Activated CD4-positive, alpha-beta T cell treated with anti-CD3 and anti-CD28 coated beads for 4 hours (primary cell): Measurements from ENCODE around the gene HGFAC.

Source experiments
- DNase-seq, 2 donors: peaks; one replicate each; pipeline ENCODE4 v3.0.0-alpha.2; 2020

The HGFAC gene

GRCh38 chr4:3411676-3412075 is 30.1 kb upstream of the HGFAC start:
- DNase-seq = no peak

GRCh38 chr4:3412257-3413020 is 29.3 kb upstream of the HGFAC start:
- no peak for DNase-seq

GRCh38 chr4:3413217-3413671 is 28.5 kb upstream of the HGFAC start:
- DNase-seq = no peak

GRCh38 chr4:3413675-3414420 is 27.9 kb upstream of the HGFAC start:
- DNase-seq = no peak

GRCh38 chr4:3414421-3415279 is 27.1 kb upstream of the HGFAC start:
- DNase-seq = no peak

GRCh38 chr4:3415471-3416141 is 26.2 kb upstream of the HGFAC start:
- no peak for DNase-seq

- DNase-seq = no peak
Measured at GRCh38 chr4:3416270-3416669, 25.5 kb upstream of the HGFAC start.

- DNase-seq = no peak
Measured at GRCh38 chr4:3416821-3417221, 24.9 kb upstream of the HGFAC start.

GRCh38 chr4:3417448-3417847 is 24.3 kb upstream of the HGFAC start:
- DNase-seq = no peak

- no peak for DNase-seq
Measured at GRCh38 chr4:3418029-3418762, 23.6 kb upstream of the HGFAC start.

GRCh38 chr4:3419836-3420605 is 21.7 kb upstream of the HGFAC start:
- DNase-seq = no peak

GRCh38 chr4:3420606-3420955 is 21.2 kb upstream of the HGFAC start:
- no peak for DNase-seq

- no peak for DNase-seq
Measured at GRCh38 chr4:3420956-3421355, 20.8 kb upstream of the HGFAC start.

GRCh38 chr4:3421470-3421869 is 20.3 kb upstream of the HGFAC start:
- DNase-seq = no peak

GRCh38 chr4:3422241-3422801 is 19.4 kb upstream of the HGFAC start:
- no peak for DNase-seq

- DNase-seq = no peak
Measured at GRCh38 chr4:3422808-3423297, 18.9 kb upstream of the HGFAC start.

- DNase-seq = no peak
Measured at GRCh38 chr4:3423406-3423805, 18.4 kb upstream of the HGFAC start.

GRCh38 chr4:3423952-3424351 is 17.8 kb upstream of the HGFAC start:
- DNase-seq = no peak

GRCh38 chr4:3424522-3425095 is 17.2 kb upstream of the HGFAC start:
- DNase-seq = no peak

- DNase-seq = no peak
Measured at GRCh38 chr4:3426465-3427133, 15.2 kb upstream of the HGFAC start.
